Stimulated activated memory B cell treated with anti-CD40 and anti-IgM and Interleukin-4, amounts not matched to agents 10 μg/mL and 1 μg/mL and 100 μg/mL, for 72 hours (primary cell): ENCODE results near the gene MTG1.
"Not testable (repeated sequence)": the region's sequence is repeated elsewhere in the genome, so short reads cannot be mapped to it uniquely, and the experiment has no call there.

Experiments used
- ATAC-seq: fragments of 150-1000 bp; cut with Tn5 transposase; 2 replicates; pipeline ENCODE4 v1.10.0; 2021
- H3K27ac Mint-ChIP-seq: one replicate; pipeline ENCODE4 v1.8.0; 2022; ENCODE audit warnings: mild to moderate bottlenecking, mixed read lengths
- H3K27me3 Mint-ChIP-seq: one replicate; pipeline ENCODE4 v1.8.0; 2022; ENCODE audit warnings: mixed read lengths
- H3K36me3 Mint-ChIP-seq: one replicate; pipeline ENCODE4 v1.8.0; 2022; ENCODE audit warnings: mixed read lengths
- H3K4me1 Mint-ChIP-seq: one replicate; pipeline ENCODE4 v1.8.0; 2022; ENCODE audit warnings: mixed read lengths
- H3K4me3 Mint-ChIP-seq: one replicate; pipeline ENCODE4 v1.8.0; 2022; ENCODE audit warnings: mild to moderate bottlenecking, moderate library complexity, mixed read lengths
- H3K9me3 Mint-ChIP-seq: one replicate; pipeline ENCODE4 v1.8.0; 2022; ENCODE audit warnings: mixed read lengths

The MTG1 gene

GRCh38 chr10:133379801-133380666 lies 13.9 kb upstream of the MTG1 start:
- ATAC-seq: no peak
- H3K9me3 Mint-ChIP-seq: no peaks in the 10 kb centered on the region
- H3K27me3 Mint-ChIP-seq: no peaks in the 10 kb centered on the region
- peaks cover 36% of the 10 kb centered on the region for H3K4me1 Mint-ChIP-seq
- peak overlapping the region; percentile 84 for H3K4me3 Mint-ChIP-seq
- peaks cover 14% of the 10 kb centered on the region for H3K36me3 Mint-ChIP-seq
- H3K27ac Mint-ChIP-seq: peak overlapping the region; percentile 77

GRCh38 chr10:133381036-133381435 lies 12.9 kb upstream of the MTG1 start:
- Mint-ChIP-seq H3K4me3 (peak overlapping the region; percentile 46), H3K27me3 (no peaks in the 10 kb centered on the region), H3K9me3 (no peaks in the 10 kb centered on the region), H3K4me1 (peaks cover 36% of the 10 kb centered on the region), H3K36me3 (peaks cover 14% of the 10 kb centered on the region), H3K27ac (peak overlapping the region; percentile 77)
- ATAC-seq: no peak

GRCh38 chr10:133383551-133383950 lies 10.4 kb upstream of the MTG1 start:
- H3K36me3 Mint-ChIP-seq: peaks cover 14% of the 10 kb centered on the region
- H3K27me3 Mint-ChIP-seq: no peaks in the 10 kb centered on the region
- no peak overlapping the region for H3K4me3 Mint-ChIP-seq
- H3K9me3 Mint-ChIP-seq: no peaks in the 10 kb centered on the region
- H3K4me1 Mint-ChIP-seq: peaks cover 39% of the 10 kb centered on the region
- ATAC-seq: no peak
- no peak overlapping the region for H3K27ac Mint-ChIP-seq

- Mint-ChIP-seq H3K27ac (no peak overlapping the region), H3K4me1 (peaks cover 44% of the 10 kb centered on the region), H3K9me3 (no peaks in the 10 kb centered on the region), H3K27me3 (no peaks in the 10 kb centered on the region), H3K4me3 (no peak overlapping the region), H3K36me3 (peaks cover 14% of the 10 kb centered on the region)
- no peak for ATAC-seq
These were observed 9.9 kb upstream of the MTG1 start for GRCh38 chr10:133384071-133384470.

- Mint-ChIP-seq H3K27me3 (no peaks in the 10 kb centered on the region), H3K36me3 (peaks cover 14% of the 10 kb centered on the region), H3K4me1 (peaks cover 46% of the 10 kb centered on the region), H3K4me3 (no peak overlapping the region), H3K27ac (no peak overlapping the region), H3K9me3 (no peaks in the 10 kb centered on the region)
- ATAC-seq: no peak
These were observed 8.7 kb upstream of the MTG1 start for GRCh38 chr10:133385214-133385613.

- H3K27ac Mint-ChIP-seq: not testable (repeated sequence)
- peaks cover 49% of the 10 kb centered on the region for H3K4me1 Mint-ChIP-seq
These were observed 7.0 kb upstream of the MTG1 start for GRCh38 chr10:133386951-133387350.

GRCh38 chr10:133388236-133388972 lies 5.6 kb upstream of the MTG1 start:
- no peak for ATAC-seq
- Mint-ChIP-seq H3K9me3 (no peaks in the 10 kb centered on the region), H3K4me3 (peak overlapping the region; percentile 88), H3K4me1 (peaks cover 60% of the 10 kb centered on the region), H3K36me3 (peaks cover 13% of the 10 kb centered on the region), H3K27ac (peak overlapping the region; percentile 88), H3K27me3 (no peaks in the 10 kb centered on the region)

More at GRCh38 chr10:133386951-133387350, 7.0 kb upstream of the MTG1 start:
- ATAC-seq, H3K27me3 Mint-ChIP-seq, H3K9me3 Mint-ChIP-seq, H3K4me3 Mint-ChIP-seq: not testable (repeated sequence)
- peaks cover 16% of the 10 kb centered on the region for H3K36me3 Mint-ChIP-seq

- Mint-ChIP-seq H3K4me3 (peak overlapping the region; percentile 88), H3K36me3 (peaks cover 12% of the 10 kb centered on the region), H3K27me3 (no peaks in the 10 kb centered on the region), H3K9me3 (no peaks in the 10 kb centered on the region), H3K4me1 (peaks cover 63% of the 10 kb centered on the region), H3K27ac (peak overlapping the region; percentile 88)
- ATAC-seq: peak; percentile 93
These were observed 4.8 kb upstream of the MTG1 start for GRCh38 chr10:133388973-133389818.

- Mint-ChIP-seq H3K27me3 (no peaks in the 10 kb centered on the region), H3K9me3 (no peaks in the 10 kb centered on the region), H3K36me3 (peaks cover 6% of the 10 kb centered on the region), H3K27ac (peak overlapping the region; percentile 88), H3K4me1 (peaks cover 76% of the 10 kb centered on the region), H3K4me3 (peak overlapping the region; percentile 71)
- no peak for ATAC-seq
These were observed 3.2 kb upstream of the MTG1 start for GRCh38 chr10:133390597-133391248.

- no peak for ATAC-seq
- H3K27ac Mint-ChIP-seq: peak overlapping the region; percentile 88
- no peaks in the 10 kb centered on the region for H3K27me3 Mint-ChIP-seq
- peaks cover 77% of the 10 kb centered on the region for H3K4me1 Mint-ChIP-seq
- H3K36me3 Mint-ChIP-seq: peaks cover 6% of the 10 kb centered on the region
- H3K4me3 Mint-ChIP-seq: peak overlapping the region; percentile 53
- no peaks in the 10 kb centered on the region for H3K9me3 Mint-ChIP-seq
These were observed 2.7 kb upstream of the MTG1 start for GRCh38 chr10:133391249-133391635.

- Mint-ChIP-seq H3K4me1 (peaks cover 80% of the 10 kb centered on the region), H3K27me3 (no peaks in the 10 kb centered on the region), H3K36me3 (peaks cover 8% of the 10 kb centered on the region), H3K4me3 (peak overlapping the region; percentile 64), H3K9me3 (no peaks in the 10 kb centered on the region), H3K27ac (peak overlapping the region; percentile 88)
- no peak for ATAC-seq
These were observed 2.0 kb upstream of the MTG1 start for GRCh38 chr10:133391761-133392518.

- H3K4me1 Mint-ChIP-seq: peaks cover 78% of the 10 kb centered on the region
- peaks cover 24% of the 10 kb centered on the region for H3K36me3 Mint-ChIP-seq
These were observed 425 bp upstream of the MTG1 start for GRCh38 chr10:133393401-133394063.

GRCh38 chr10:133394801-133395221 lies 854 bp downstream of the MTG1 start:
- peak overlapping the region; percentile 98 for H3K27ac Mint-ChIP-seq
- peaks cover 70% of the 10 kb centered on the region for H3K4me1 Mint-ChIP-seq
- no peak for ATAC-seq
- H3K4me3 Mint-ChIP-seq: peak overlapping the region; percentile 99
- H3K36me3 Mint-ChIP-seq: peaks cover 33% of the 10 kb centered on the region
- no peaks in the 10 kb centered on the region for H3K9me3 Mint-ChIP-seq
- H3K27me3 Mint-ChIP-seq: no peaks in the 10 kb centered on the region

More at GRCh38 chr10:133393401-133394063, 425 bp upstream of the MTG1 start:
- ATAC-seq: no peak
- H3K9me3 Mint-ChIP-seq: no peaks in the 10 kb centered on the region
- no peaks in the 10 kb centered on the region for H3K27me3 Mint-ChIP-seq
- H3K4me3 Mint-ChIP-seq: peak overlapping the region; percentile 99
- H3K27ac Mint-ChIP-seq: peak overlapping the region; percentile 98
